Tongue (tissue), 2 donors: Measurements from ENCODE around the gene SMIM35. TPM values are rescaled to one million over a fixed set of nuclear protein-coding genes. Genes with fewer than 3 reads are reported as not detected.

Experiments
- DNase-seq: peaks from one replicate; pipeline ENCODE4 v3.0.0-alpha.2; 2015
- total RNA-seq: library from RNA; depleted of rRNA; stranded (reverse); fragments of >200 nt; gene quantifications from one replicate; pipeline ENCODE4 v1.2.3, GENCODE V29; 2014

Gene SMIM35
- total RNA-seq, 1 donor from 2014 or later = not detected

DNA sequence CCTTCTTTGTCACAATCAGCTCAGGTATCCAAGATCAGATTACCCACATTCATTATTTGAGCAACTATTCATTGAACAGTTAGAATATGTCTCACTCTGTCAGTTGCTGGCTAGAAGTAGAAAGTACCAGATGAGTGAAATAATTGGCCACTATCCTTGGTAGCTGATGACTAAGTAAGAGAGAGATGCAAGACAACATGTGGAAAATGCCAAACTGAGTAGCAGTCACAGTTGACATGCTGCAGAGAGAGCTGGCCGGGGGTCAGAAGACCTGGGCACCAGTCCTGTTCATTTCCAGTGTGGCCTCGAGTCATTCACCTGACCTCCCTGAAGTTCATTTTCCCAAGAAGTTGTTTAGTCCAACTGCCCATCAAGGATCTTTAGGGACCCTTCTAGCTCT is 22.5 kb upstream of the SMIM35 start:
- DNase-seq = peak; percentile 48

DNA sequence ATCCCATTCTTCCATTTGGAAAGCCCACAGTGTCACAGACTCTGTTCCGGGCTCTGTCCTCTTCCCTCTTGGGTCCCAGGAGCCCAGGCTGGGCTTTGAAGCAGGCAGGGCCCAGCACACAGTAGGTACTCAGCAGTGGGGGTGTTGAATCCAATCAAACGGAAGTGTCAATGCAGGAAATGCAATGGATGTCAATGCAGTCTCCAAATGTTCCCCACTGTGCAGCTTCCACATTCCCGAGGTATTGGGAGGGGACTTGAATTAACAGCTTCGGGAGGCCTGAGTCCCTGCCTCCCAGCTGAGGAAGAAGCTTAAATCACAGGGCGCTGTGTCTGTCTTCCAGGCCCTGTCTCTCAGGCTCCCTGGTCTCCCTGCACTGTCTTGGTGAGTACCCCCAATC is 21.8 kb upstream of the SMIM35 start:
- DNase-seq = no peak

DNA sequence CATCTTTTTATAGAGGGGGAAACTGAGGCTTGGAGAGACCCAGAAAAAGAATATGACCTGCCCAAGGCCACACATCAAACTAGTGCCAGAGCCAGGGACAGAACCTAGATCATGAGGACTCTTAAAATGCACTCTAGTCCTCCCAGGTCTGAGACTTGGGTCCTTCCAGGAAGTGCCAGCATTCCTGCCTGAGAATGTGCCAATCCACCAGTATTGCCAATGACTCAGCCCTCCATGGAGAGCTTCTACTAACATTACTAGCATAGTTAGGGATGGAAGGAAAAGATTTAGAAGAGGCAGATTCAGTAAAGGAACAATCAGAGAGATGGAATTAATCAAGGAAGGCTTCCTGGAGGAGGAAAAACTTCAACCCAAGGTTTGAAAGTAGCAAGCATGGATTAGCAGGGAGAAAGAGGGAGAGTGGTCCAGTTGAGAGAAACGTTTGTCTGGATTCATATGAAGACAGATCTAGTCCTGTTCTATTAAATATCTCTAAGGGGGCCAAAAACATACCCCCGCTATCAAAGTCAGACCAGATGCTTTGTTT is 20.1 kb upstream of the SMIM35 start:
- no peak for DNase-seq

DNA sequence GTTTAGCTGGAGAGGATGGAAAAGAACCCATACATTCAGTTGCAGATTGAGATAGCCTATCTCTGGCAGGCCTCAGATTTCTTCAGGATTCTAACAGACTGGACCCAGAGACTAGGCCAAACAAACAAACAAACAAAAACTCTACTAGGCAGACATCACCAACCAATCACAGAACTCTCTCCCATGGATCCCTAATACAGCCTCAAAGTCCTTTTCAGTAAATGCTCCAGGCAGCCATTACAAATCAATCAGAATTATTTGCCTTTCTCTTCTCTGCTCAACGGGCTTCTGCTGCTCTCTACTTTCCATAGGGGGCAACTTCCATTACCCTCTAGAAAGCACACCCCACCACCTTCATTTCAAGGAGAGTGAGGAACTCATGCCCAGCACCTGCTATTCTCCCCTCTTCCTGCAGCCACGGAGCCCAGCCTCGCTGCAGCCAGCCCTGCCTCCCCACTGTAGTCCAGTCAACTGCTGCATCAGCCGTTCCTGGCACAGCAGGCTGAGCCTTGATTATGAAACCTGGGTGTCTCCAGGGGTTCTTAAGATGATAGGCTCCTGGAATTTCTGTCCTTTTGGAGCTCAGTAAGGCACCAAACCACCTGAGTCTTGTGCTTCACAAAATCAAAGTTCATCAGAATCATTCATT is 19.0 kb upstream of the SMIM35 start:
- no peak for DNase-seq

DNA sequence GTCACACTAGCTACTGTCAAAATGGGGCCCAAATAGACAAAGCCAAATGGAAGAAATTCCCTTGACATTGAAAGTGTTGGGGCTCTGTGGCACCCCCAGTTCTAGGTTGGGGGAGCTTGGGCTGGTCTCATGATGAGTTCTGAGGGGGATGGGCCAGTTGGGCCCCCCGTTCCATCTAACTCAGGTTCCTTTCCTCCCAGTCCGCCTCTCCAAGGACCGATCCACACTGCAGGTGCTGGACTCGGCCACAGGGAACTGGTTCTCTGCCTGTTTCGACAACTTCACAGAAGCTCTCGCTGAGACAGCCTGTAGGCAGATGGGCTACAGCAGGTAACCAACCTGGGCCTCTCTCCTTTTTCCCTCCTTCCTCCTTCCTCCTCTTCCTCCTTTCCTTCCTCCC is 17.7 kb upstream of the SMIM35 start:
- DNase-seq = no peak

DNA sequence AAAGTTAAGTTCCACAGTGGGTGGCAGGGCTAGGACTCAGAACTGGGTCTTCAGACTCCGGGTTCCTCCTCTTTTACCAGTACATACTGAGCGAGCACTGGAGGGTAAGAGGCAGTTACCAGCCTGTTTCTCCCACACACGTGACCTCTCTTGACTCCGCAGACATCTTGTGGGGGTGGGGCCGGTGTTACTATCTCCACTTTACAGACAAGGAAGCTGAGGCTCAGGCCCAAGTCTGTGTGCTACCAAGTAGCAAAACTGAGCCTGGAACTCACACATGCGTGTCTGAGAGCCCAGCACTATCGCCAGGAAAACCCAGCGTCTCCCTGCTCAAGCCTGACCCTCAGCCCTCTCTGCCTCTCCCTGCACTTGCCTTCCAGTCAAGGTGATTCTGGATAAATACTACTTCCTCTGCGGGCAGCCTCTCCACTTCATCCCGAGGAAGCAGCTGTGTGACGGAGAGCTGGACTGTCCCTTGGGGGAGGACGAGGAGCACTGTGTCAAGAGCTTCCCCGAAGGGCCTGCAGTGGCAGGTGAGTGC is 16.0 kb upstream of the SMIM35 start:
- DNase-seq = no peak

DNA sequence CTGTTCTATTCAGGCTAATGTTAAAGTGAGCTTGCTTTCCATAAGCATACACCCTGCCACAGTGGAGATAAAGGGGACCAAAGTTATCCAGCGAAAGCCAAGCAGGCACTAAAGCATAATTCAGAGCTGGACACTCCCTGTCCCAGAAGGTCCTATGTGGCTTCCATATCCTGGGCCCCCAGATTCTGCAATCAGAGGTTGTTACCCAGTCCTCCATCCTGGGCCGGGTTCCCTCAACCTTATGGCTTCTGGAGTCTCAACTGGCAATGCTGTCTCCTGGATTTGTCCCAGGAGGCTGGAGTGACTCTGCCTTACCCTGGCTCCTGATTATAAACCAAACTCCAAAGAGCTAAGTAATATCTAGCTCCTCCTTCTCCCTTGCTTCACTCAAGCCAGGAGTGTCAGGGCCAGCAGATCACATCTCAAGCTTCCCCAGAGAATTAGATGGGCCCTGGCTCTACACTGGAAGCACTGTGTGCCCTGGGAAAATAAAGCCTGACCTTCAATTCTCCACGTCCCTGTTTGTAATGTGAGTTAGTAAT is 14.0 kb upstream of the SMIM35 start:
- DNase-seq = no peak

DNA sequence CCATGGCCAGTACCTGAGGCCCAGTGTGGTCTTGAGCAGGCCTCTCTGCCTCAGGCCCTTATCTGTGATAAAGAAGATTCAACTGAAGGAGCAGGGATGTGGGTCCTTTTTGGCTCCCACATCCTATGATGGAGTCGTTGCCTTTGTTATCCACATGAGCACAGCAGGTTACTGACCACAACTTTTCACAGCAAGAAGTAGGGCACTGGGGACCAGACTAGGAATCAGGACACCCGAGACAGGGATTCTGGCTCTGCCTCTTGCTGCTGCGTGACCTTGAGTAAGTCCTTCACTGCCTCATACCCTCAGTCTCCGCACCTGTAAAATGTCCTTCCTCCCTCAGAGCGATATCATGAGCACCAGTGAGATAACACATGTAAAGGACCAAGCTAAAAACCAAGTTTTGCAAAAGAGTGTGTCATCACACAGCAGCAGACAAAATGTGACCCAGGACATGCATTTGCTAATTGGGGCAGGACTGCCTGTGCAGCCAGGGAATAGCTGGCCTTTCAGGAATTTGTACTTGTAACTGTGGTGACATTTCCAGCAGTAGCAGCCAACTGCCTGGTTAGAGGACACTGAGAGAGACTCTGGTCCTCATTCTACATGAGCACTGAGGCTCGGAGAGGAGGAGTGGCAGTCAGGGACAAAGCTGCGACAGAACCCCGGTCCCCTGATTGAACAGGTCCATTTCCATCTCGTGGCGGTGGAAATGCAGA is 13.2 kb upstream of the SMIM35 start:
- DNase-seq = no peak

DNA sequence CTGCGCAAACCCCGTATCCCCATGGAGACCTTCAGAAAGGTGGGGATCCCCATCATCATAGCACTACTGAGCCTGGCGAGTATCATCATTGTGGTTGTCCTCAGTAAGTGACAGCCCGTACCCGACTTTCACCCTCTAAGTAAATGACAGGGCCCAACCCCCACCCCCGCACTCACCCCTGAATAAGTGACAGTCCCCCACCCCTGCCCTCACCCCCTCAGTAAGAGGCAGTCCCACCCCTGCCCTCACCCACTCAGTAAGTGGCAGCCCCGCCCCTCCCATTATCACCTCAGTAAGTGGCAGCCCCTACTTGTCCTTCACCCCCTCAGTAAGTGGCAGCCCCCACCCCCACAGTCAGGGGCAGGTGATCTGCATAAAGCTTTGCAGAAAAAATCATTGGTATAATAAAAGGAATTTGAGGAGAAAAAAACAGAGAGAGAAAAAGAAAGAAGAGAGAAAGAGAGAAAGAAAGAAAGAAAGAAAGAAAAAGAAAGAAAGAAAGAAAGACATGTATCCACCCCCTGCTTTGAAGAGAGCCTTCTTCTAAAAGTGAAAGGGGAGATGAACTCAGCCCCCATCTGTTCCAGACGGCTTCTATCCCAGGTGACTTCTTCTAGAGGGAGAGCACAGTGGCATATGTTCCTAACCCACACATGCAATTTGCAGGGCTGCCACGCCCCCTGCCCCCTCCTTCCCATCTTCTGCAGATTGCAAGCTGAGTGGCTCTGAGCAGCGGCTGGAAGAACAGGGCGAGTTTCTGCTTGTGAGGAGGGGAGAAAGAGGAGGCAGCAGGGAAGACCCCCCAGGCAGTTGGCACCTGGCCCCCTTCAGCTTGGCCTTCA is 12.5 kb upstream of the SMIM35 start:
- no peak for DNase-seq

DNA sequence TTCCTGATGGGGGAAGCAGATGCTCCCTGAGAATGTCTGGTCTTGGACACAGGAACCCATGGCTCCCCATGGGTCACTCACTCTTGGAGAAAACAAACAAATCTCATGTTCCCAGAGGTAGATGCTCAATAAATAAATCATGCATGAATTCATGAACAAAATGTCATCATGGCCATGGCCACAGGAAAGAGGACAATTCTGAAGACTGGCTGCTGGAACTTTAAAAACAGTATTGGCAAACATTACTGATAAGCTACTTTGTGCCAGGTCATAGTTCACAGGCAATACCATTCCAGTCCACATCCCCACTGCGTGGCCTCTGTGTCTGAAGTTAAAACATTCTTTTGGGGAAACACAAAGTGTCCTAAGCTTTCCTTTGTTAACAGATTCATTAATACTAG is 9.2 kb upstream of the SMIM35 start:
- no peak for DNase-seq

DNA sequence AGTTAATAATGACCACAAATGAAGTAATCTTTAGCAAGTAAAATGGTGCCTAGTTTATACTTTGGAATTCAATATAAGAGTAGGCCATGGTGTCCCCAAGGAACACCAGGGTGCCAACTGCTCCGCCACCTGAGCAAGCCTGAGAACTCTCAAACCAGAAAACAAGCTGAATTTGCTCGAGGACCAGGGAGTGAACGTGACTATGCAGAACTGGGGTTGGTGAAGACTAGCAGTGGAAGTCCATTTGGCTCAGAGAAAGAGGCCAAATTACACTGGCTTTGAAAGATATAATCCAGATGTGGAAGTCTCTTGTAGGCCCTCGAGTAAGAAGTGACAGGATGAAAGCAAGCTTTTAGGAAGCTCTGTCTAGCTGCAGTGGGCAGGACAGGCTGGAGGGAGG is 8.7 kb upstream of the SMIM35 start:
- no peak for DNase-seq

DNA sequence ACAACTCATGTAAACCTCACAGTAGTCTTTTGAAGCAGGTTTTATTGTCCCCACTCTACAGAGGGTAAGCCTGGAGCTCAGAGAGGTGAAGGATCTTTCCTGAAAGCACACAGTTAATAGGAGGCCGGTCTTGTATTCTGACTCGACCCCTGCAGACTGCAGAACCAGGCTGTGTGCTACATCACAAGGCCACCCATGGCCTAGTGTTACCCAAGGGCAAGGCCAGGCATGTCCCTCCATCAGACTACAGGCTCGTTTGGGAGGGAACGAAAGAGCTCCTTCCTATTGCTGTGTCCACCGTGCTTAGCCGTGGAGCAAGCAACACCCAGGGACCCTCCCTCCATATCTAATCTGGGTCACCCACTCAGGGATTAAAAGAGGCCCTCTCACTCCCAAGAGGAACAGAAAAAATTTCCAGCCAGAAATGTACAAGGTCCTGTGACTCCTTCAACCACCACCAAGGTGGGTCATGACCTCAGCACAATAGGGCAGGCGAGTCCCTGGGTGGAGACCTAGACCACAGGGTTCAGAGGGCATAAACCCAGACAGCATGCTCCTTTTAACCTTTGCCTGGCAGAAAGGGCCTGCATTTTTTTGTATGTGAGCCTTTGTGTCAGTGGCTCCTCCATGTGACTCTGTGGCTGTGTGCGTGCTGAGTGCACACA is 6.3 kb upstream of the SMIM35 start:
- no peak for DNase-seq

DNA sequence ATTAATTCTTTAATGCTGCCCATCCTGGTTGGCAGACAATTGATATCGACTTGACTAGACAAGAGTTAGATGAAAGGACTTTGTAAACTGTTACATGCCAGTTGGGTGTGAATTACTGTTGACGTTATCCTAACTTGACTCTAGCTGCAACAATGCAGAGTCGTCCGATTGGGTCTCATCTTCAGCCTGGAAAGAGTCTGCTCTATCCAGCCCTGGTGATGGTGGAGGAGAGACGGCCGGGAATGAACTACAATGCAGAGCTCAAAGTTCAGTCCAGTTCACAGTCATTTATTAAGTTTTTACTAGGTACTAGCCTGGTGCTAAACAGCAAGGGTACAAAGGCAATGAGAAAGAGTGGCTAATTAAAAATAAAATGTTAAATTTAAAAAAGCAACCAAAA is 4.9 kb upstream of the SMIM35 start:
- no peak for DNase-seq

DNA sequence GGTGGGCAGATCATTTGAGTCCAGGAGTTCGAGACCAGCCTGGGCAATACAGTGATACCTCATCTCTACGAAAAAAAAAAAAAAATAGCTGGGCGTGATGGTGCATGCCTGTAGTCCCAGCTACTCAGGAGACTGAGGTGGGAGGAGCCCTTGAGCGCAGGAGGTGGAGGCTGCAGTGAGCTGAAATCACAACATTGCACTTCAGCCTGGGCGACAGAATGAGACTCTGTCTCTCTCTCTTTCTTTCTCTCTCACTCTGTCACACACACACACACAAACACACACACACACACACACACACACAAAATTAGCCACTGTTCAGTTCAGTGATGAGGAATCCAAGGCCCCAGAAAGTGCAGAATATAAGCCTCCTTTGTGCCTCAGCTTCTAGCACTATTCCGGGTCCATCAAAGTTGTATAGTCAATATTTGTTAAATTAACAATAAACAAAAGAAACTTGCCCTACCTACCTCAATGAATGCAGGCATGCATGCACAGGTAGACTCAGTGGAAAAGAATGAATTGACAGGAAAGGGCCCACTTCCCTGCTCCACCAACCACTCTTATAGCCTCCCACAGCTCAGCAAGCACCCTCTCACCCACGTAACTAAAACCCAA is 3.9 kb upstream of the SMIM35 start:
- DNase-seq = no peak

DNA sequence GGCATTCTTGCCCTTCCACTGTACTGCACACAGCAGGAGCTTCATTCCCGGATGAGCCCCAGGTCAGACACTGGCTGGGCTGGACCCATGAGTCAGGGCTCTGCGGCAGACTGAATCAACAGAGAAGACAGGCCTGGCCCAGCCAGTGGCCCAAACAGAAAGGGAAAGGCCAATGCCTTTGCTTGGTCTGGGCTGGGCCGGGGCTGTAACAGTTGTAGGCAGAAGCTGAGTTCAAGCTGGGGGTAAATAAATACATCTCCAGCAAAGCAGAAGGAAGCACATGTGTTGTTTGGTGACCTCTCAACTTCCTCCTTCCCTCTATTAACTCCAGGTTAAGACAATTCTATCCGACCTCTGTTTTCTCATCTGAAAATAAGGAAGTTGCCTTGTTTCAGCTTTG is 1.8 kb upstream of the SMIM35 start:
- no peak for DNase-seq

DNA sequence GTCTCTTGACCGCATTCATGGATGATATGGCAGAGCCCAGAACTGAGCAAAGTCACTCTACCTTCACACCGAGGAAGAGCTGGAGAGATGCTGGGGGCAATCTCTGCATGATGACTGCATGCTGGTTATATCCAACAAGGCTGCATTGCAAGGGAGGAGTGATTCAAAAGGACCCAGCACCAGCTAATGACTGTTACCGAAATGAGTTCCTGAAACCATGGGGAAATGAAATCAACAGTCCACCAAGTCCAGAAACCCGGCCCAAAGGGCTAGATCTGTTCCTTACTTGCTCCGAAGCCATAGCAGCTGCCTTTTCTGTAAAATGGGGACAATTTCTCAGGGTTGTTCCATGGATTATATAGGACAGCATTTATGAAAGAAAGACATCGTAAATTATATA is 1.2 kb upstream of the SMIM35 start:
- DNase-seq = no peak

DNA sequence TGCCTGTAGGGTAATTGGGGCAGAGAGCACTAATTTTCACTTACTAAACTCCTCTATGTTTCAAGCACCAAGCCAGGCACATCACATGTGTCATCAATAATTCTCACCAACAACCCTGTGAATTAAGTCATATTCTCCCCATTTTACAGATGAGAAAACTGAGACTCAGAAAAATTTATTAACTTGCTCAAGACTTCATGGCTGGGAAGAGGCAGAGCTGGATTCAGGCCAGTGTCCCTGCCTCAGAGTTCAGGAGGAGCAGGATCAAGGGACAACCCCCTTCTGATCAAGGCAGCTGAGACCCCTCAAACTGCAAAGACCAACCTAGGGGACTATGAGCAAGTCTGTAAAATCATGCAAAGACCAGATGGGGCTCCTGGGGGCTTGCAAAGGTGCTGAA is 2.1 kb downstream of the SMIM35 start:
- DNase-seq = no peak

DNA sequence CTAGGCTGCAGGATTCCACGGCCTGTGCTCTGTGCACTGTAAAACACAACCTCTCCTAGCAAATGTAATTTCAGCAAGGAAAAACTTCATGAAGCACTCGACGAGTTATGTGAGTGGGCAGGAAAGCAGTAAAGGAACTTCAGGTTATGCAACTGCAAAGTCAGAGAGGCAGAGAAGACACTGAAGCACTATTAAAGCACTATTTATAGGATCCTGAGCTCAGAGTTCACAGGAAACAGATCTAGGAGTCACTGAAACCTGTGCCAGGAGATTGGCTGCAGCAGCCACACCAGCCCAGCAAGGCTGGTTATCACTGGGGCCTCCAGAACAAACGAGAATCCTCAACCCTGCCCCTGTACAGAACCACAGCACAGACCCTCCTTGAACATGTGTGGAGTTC is 2.5 kb downstream of the SMIM35 start:
- DNase-seq = peak; percentile 18

DNA sequence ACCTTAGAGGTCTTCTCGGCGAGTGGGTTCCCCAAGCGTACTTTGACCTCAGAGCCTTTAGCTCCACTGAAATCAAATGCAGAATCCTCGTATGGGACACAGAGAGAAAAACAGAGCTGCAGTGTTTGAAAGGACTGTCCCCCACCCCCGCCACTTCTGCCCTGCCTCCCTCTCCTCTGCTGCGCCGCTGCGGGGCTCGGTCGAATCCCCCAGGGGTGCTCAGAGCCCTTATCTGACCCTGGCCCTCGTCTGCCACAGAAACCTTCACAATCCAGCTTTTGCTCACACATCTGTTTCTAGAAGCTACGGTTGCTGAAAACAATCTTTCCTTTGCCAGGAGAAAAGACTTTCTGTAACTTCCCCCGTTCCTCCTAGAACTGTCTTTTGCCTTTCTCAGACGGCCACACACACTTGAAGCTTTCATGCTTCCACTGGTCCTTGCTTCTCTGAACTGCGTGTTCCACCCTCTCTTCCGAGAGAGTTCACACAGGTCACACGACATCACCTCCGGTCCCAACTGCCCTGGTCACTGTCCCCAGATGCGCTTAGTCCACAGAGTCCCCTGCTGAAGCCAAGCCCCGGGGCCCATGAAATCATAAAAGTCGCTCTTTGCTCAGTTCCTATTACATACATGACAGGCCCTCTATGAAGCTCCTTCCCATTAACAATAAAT is 3.7 kb downstream of the SMIM35 start:
- DNase-seq = no peak

DNA sequence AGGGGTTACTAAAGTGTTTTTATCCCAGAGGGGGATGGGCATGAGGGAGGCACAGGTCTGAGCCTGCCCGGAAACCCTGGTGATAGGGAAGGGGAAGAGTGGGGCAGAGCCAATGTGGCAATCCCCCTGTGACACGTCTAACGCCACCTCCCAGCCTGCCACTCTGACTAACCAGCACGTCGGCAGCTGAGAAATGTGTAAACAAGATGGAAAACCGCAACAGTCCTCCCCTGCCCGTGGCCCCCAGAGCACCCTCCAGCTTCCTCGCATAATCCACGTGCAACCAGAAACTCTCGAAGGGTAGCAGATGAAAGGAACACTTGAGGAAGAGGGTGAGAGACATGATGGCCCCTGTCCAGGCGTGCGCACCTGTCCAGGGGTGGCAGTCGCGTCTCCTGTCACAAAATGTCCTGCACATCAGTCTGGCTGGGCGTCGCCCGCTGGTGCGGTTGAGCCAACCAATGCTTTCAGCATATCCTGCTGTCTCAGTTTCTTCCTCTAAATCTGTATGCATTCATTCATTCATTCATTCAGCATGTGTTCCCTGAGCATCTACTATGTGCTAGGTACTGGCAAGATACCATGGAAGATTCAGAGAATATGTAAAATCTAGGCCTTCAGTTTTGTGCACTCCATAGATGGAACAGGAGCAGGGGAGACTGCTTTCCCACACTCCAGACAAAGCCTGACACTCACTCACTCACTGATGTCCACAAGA is 5.4 kb downstream of the SMIM35 start:
- no peak for DNase-seq
